A549 (cell line): ENCODE data around the gene PTBP1. TPM values are rescaled to one million over a fixed set of nuclear protein-coding genes. Genes with fewer than 3 reads are reported as not detected.

Experiments
- ATAC-seq, 2 experiments: fragments of 200-7000 bp in 1 of 2; fragments of >200 bp in 1 of 2; cut with Nextera tagmentation in 1 of 2; cut with Tn5 transposase in 1 of 2; 3 replicates each; pipeline versions ENCODE4 v1.8.0 to v1.9.1; 2018 to 2020; ENCODE audit warnings: mild to moderate bottlenecking in 1 of 2, moderate library complexity in 1 of 2
- CTCF ChIA-PET: fragments of 300-600 bp; sonication (Branson Sonifier 250); formaldehyde crosslinking; extraction: SDS; loops from one replicate; lab custom pipeline; 2021; ENCODE audit warnings: antibody characterized with exemption, inconsistent platforms; lab: Yijun Ruan, JAX
- POLR2A ChIA-PET: fragments of 350-600 bp; formaldehyde crosslinking; extraction: SDS; loops from one replicate; lab custom pipeline; 2021; ENCODE audit warnings: antibody characterized with exemption, inconsistent platforms; lab: Yijun Ruan, JAX
- DNase-seq, 2 experiments: peaks; one replicate each; pipeline versions ENCODE4 v3.0.0 to v3.0.0-alpha.2; 2011 to 2016; ENCODE audit warnings: low read depth in 1 of 2, low spot score in 1 of 2
- FAIRE-seq: peaks from 2 replicates; lab custom pipeline; 2011; peaks lifted over from hg19 to GRCh38; lab: Jason Lieb, UNC
- H3K27ac ChIP-seq, 2 experiments: fragments of >200 bp; sonication (Bioruptor Twin); formaldehyde crosslinking; 3 replicates each; pipeline ENCODE4 v1.5.1; 2016 to 2017
- H3K4me1 ChIP-seq: fragments of >200 bp; sonication (Bioruptor Twin); formaldehyde crosslinking; 3 replicates; pipeline ENCODE4 v1.6.1; 2016
- H3K4me2 ChIP-seq: fragments of >200 bp; sonication (Bioruptor Twin); formaldehyde crosslinking; 3 replicates; pipeline ENCODE4 v1.6.1; 2016
- H3K4me3 ChIP-seq: fragments of >200 bp; sonication (Bioruptor Twin); formaldehyde crosslinking; 3 replicates; pipeline ENCODE4 v1.5.1; 2016
- H3K9me3 ChIP-seq: fragments of >200 bp; sonication (Bioruptor Twin); formaldehyde crosslinking; 3 replicates; pipeline ENCODE4 v1.6.1; 2016
- BHLHE40 ChIP-seq: IDR thresholded peaks from 2 replicates; pipeline ENCODE4 v1.6.1; 2012; ENCODE audit warnings: low read depth, low read length, inconsistent platforms
- CBX8 ChIP-seq: fragments of 200-600 bp; sonication (generic); IDR thresholded peaks from 2 replicates; pipeline ENCODE4 v1.6.1; 2016
- EHF ChIP-seq: fragments of 250-450 bp; sonication (Bioruptor Pico); IDR thresholded peaks from 2 replicates; pipeline ENCODE4 v1.5.0; 2020; ENCODE audit warnings: mild to moderate bottlenecking
- EP300 ChIP-seq, 2 experiments: fragments of >200 bp; sonication (Bioruptor Twin); formaldehyde crosslinking; IDR thresholded peaks; 2 replicates in 1 of 2; 3 replicates in 1 of 2; pipeline ENCODE4 v1.6.1; 2016 to 2017
- ESRRA ChIP-seq: fragments of 150-350 bp; IDR thresholded peaks from 2 replicates; pipeline ENCODE4 v1.6.1; 2014; ENCODE audit warnings: mild to moderate bottlenecking, low read length, borderline replicate concordance
- GATA3 ChIP-seq: IDR thresholded peaks from 2 replicates; pipeline ENCODE4 v1.6.1; 2012; ENCODE audit warnings: borderline replicate concordance
- HDAC2 ChIP-seq: fragments of 200-600 bp; sonication (generic); IDR thresholded peaks from 2 replicates; pipeline ENCODE4 v1.6.1; 2016
- HEYL ChIP-seq: fragments of 250-450 bp; sonication (Bioruptor Pico); IDR thresholded peaks from 2 replicates; pipeline ENCODE4 v1.8.0; 2021; ENCODE audit warnings: mild to moderate bottlenecking, moderate library complexity
- HOXB13 ChIP-seq: fragments of 250-450 bp; sonication (Bioruptor Pico); IDR thresholded peaks from 2 replicates; pipeline ENCODE4 v1.5.0; 2020; ENCODE audit warnings: low read depth, mild to moderate bottlenecking, moderate library complexity
- KDM1A ChIP-seq: fragments of 200-600 bp; sonication (generic); IDR thresholded peaks from 2 replicates; pipeline ENCODE4 v1.6.1; 2016; ENCODE audit warnings: low read depth, mild to moderate bottlenecking
- KDM5A ChIP-seq: fragments of 200-600 bp; sonication (generic); IDR thresholded peaks from 2 replicates; pipeline ENCODE4 v1.6.1; 2016; ENCODE audit warnings: antibody characterized with exemption, mild to moderate bottlenecking
- NFE2L2 ChIP-seq: fragments of 150-350 bp; conservative IDR thresholded peaks from 2 replicates; pipeline ENCODE4 v1.6.1; 2014; ENCODE audit warnings: low read length
- POLR2A ChIP-seq: IDR thresholded peaks from 2 replicates; pipeline ENCODE4 v1.6.1; 2012; ENCODE audit warnings: mild to moderate bottlenecking, low read length
- POLR2AphosphoS2 ChIP-seq: conservative IDR thresholded peaks from 2 replicates; pipeline ENCODE4 v1.6.1; 2012; ENCODE audit warnings: low read length, improper control_type of control experiment, inconsistent platforms
- RCOR1 ChIP-seq: fragments of 150-350 bp; IDR thresholded peaks from 2 replicates; pipeline ENCODE4 v1.6.1; 2014; ENCODE audit warnings: antibody characterized with exemption, low read length, low read depth
- SREBF2 ChIP-seq: fragments of 450-650 bp; IDR thresholded peaks from 2 replicates; pipeline ENCODE4 v1.6.1; 2014; ENCODE audit warnings: mild to moderate bottlenecking, moderate library complexity
- TFCP2L1 ChIP-seq: fragments of 250-450 bp; sonication (Bioruptor Pico); IDR thresholded peaks from 2 replicates; pipeline ENCODE4 v1.5.0; 2021; ENCODE audit warnings: mild to moderate bottlenecking
- ZC3H11A ChIP-seq: fragments of 450-650 bp; IDR thresholded peaks from 2 replicates; pipeline ENCODE4 v1.6.1; 2014; ENCODE audit warnings: antibody characterized with exemption, mild to moderate bottlenecking
- WGBS: methylation state at CpG from one replicate; pipeline ENCODE4 v1.1.6; 2017; ENCODE audit errors: missing lambda C conversion rate; 5-methylcytosine and 5-hydroxymethylcytosine counted together
- polyA plus RNA-seq, 4 experiments: library from polyadenylated mRNA; depleted of rRNA in 3 of 4; stranded (reverse); fragments of >200 nt; fragmentation: RNase III in 1 of 4; extraction: RNeasy Plus Mini Kit Qiagen cat#74134 plus additional on column Dnase treatment in 1 of 4; gene quantifications; 2 replicates in 3 of 4; 3 replicates in 1 of 4; pipeline ENCODE4 v1.2.3, GENCODE V29; 2011 to 2017
- TF ChIP-seq, protein P1 (sequence below): IDR thresholded peaks from 2 replicates; pipeline ENCODE4 v1.6.1; 2012; ENCODE audit warnings: low read depth, borderline replicate concordance
- TF ChIP-seq, protein P2 (sequence below): fragments of 450-650 bp; IDR thresholded peaks from 2 replicates; pipeline ENCODE4 v1.6.1; 2014; ENCODE audit warnings: antibody characterized with exemption
- TF ChIP-seq, protein P3 (sequence below): fragments of 250-450 bp; sonication (Bioruptor Pico); IDR thresholded peaks from 2 replicates; pipeline ENCODE4 v1.5.0; 2021; ENCODE audit warnings: mild to moderate bottlenecking, moderate library complexity, borderline replicate concordance
- TF ChIP-seq, protein P4 (sequence below): fragments of 200-600 bp; sonication (generic); IDR thresholded peaks from 2 replicates; pipeline ENCODE4 v1.6.1; 2016; ENCODE audit warnings: antibody characterized with exemption, mild to moderate bottlenecking, moderate library complexity
- TF ChIP-seq, protein P5 (sequence below): IDR thresholded peaks from 2 replicates; pipeline ENCODE4 v1.6.1; 2012
- TF ChIP-seq, protein P6 (sequence below): fragments of >200 bp; sonication (Bioruptor Twin); formaldehyde crosslinking; IDR thresholded peaks from 3 replicates; pipeline ENCODE4 v1.6.1; 2016

The PTBP1 gene
- polyA plus RNA-seq, 2 of the 4 experiments (the other 2 are of a cell fraction) = 144 to 264 TPM

DNA sequence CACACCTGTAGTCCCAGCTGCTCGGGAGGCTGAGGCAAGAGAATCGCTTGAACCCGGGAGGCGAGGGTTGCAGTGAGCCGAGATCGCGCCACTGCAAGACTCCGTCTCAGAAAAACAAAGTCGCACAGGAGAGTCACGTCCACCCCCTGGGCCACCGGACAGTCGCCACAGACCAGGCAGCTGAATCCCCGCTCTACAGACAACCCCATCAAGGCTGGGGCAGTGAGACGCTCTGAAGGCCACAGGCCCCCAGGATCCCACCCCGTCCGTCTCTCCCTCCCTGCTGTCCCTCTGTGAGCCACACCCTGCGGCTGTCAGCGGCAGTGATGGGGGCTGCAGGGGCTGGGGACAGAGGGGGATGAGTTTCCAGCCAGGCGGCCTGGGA, 15.5 kb upstream of the PTBP1 start:
- peaks cover 30% of the 10 kb centered on the region for H3K4me1 ChIP-seq
- DNase-seq (peak in 1 of 2 experiments; percentile 6), ATAC-seq (peak in 1 of 2 experiments; percentile 12; a peak in 3 of 6 replicates), FAIRE-seq (no peak)
- TF ChIP-seq ZC3H11A (no peak), EP300 (IDR thresholded peaks at IDR 0.05) (no peak), RCOR1 (no peak), SREBF2 (no peak), POLR2AphosphoS2 (no peak), CBX8 (no peak), TFCP2L1 (no peak), KDM1A (no peak), GATA3 (no peak)
- TF ChIP-seq, protein P1, sequence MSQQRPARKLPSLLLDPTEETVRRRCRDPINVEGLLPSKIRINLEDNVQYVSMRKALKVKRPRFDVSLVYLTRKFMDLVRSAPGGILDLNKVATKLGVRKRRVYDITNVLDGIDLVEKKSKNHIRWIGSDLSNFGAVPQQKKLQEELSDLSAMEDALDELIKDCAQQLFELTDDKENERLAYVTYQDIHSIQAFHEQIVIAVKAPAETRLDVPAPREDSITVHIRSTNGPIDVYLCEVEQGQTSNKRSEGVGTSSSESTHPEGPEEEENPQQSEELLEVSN = no peak
- TF ChIP-seq, protein P2, sequence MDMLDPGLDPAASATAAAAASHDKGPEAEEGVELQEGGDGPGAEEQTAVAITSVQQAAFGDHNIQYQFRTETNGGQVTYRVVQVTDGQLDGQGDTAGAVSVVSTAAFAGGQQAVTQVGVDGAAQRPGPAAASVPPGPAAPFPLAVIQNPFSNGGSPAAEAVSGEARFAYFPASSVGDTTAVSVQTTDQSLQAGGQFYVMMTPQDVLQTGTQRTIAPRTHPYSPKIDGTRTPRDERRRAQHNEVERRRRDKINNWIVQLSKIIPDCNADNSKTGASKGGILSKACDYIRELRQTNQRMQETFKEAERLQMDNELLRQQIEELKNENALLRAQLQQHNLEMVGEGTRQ = no peak
- WGBS = 70% methylated on average over 13 of the region's 19 CpGs
- ChIA-PET CTCF (interaction anchor here (1.0 to 3.0 kb wide), 2 partner anchors 12 to 17 kb away, joined by 5 to 12 read pairs; no protein-coding TSS in a partner anchor), POLR2A (interaction anchor here (1.4 kb wide), 1 partner anchor 29 kb away, joined by 9 read pairs; no protein-coding TSS in a partner anchor)
- H3K4me3 ChIP-seq = peak overlapping the region; percentile 58
- H3K9me3 ChIP-seq = no peaks in the 10 kb centered on the region
- peak overlapping the region; percentile 74 for H3K4me2 ChIP-seq
- H3K27ac ChIP-seq = peak overlapping the region; percentile 98 to 100

DNA sequence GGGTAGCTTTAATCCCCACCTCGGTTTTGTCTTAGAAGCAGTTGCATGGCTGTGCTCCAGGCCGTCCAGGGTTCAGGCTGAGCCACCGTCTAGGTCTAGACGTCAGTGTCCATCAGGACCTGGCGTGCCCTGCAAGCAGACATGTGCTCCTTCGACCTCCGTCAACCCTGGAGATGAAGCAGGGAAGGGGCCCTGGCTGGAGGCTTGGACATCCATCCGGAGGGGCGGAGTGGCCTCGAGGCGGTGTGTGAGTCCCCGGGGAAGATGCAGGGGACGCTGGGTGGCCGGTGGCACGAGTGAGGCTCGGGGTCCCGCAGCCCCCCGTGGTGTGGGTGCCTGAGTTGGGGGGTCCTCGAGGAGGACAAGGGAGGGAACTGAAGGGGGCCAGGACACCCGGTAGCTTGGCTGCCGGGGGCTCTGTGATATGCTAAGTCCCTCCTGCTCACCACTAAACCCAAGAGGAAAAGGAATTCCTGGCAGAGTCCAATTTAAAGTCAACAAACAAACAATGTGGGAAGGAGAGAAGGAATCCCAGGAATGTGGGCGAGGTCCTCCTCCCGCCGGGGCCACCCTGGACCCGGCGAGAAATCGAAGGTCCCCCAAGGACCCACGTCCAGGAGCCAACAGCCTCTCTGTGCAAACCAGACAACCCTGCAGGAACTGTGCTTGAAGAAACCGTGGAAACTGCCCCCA, 14.9 kb upstream of the PTBP1 start:
- H3K4me1 ChIP-seq = peaks cover 30% of the 10 kb centered on the region
- DNase-seq (peak; percentile 47 to 91), ATAC-seq (peak; percentile 86 to 92), FAIRE-seq (no peak)
- ChIA-PET POLR2A (interaction anchor here (1.4 kb wide), 1 partner anchor 30 kb away, joined by 9 read pairs; no protein-coding TSS in a partner anchor), CTCF (interaction anchor here (1.0 to 3.0 kb wide), 2 partner anchors 12 to 17 kb away, joined by 5 to 12 read pairs; no protein-coding TSS in a partner anchor)
- peak overlapping the region; percentile 98 to 100 for H3K27ac ChIP-seq
- H3K9me3 ChIP-seq = no peaks in the 10 kb centered on the region
- WGBS = under 1% methylated on average over 12 of the region's 29 CpGs
- peak overlapping the region; percentile 58 for H3K4me3 ChIP-seq
- H3K4me2 ChIP-seq = peak overlapping the region; percentile 74
- TF ChIP-seq, protein P1 = peak; percentile 81; the same call in 1 of the 2 replicates
- TF ChIP-seq EHF (CRISPR knock-in tag) = no peak
- TF ChIP-seq BHLHE40 = no peak
- TF ChIP-seq, protein P3, sequence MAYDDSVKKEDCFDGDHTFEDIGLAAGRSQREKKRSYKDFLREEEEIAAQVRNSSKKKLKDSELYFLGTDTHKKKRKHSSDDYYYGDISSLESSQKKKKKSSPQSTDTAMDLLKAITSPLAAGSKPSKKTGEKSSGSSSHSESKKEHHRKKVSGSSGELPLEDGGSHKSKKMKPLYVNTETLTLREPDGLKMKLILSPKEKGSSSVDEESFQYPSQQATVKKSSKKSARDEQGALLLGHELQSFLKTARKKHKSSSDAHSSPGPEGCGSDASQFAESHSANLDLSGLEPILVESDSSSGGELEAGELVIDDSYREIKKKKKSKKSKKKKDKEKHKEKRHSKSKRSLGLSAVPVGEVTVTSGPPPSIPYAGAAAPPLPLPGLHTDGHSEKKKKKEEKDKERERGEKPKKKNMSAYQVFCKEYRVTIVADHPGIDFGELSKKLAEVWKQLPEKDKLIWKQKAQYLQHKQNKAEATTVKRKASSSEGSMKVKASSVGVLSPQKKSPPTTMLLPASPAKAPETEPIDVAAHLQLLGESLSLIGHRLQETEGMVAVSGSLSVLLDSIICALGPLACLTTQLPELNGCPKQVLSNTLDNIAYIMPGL = no peak
- TF ChIP-seq, protein P2 = no peak
- no peak for TF ChIP-seq NFE2L2
- TF ChIP-seq ESRRA = no peak
- TF ChIP-seq GATA3 = peak; percentile 74; the same call in 1 of the 2 replicates
- TF ChIP-seq HDAC2 = no peak
- TF ChIP-seq, protein P4, sequence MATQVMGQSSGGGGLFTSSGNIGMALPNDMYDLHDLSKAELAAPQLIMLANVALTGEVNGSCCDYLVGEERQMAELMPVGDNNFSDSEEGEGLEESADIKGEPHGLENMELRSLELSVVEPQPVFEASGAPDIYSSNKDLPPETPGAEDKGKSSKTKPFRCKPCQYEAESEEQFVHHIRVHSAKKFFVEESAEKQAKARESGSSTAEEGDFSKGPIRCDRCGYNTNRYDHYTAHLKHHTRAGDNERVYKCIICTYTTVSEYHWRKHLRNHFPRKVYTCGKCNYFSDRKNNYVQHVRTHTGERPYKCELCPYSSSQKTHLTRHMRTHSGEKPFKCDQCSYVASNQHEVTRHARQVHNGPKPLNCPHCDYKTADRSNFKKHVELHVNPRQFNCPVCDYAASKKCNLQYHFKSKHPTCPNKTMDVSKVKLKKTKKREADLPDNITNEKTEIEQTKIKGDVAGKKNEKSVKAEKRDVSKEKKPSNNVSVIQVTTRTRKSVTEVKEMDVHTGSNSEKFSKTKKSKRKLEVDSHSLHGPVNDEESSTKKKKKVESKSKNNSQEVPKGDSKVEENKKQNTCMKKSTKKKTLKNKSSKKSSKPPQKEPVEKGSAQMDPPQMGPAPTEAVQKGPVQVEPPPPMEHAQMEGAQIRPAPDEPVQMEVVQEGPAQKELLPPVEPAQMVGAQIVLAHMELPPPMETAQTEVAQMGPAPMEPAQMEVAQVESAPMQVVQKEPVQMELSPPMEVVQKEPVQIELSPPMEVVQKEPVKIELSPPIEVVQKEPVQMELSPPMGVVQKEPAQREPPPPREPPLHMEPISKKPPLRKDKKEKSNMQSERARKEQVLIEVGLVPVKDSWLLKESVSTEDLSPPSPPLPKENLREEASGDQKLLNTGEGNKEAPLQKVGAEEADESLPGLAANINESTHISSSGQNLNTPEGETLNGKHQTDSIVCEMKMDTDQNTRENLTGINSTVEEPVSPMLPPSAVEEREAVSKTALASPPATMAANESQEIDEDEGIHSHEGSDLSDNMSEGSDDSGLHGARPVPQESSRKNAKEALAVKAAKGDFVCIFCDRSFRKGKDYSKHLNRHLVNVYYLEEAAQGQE = no peak
- no peak for TF ChIP-seq KDM5A
- 0 out of 2 replicates have a peak, but pooled peaks have one; percentile 30 for TF ChIP-seq TFCP2L1
- no peak for TF ChIP-seq HEYL (CRISPR knock-in tag)
- TF ChIP-seq, protein P5, sequence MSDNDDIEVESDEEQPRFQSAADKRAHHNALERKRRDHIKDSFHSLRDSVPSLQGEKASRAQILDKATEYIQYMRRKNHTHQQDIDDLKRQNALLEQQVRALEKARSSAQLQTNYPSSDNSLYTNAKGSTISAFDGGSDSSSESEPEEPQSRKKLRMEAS = peak; percentile 86
- TF ChIP-seq, protein P6, sequence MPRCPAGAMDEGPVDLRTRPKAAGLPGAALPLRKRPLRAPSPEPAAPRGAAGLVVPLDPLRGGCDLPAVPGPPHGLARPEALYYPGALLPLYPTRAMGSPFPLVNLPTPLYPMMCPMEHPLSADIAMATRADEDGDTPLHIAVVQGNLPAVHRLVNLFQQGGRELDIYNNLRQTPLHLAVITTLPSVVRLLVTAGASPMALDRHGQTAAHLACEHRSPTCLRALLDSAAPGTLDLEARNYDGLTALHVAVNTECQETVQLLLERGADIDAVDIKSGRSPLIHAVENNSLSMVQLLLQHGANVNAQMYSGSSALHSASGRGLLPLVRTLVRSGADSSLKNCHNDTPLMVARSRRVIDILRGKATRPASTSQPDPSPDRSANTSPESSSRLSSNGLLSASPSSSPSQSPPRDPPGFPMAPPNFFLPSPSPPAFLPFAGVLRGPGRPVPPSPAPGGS = peak; percentile 38; the same call in 1 of the 3 replicates
- TF ChIP-seq EP300 (IDR thresholded peaks at IDR 0.05) = peak; percentile 69 to 75; a peak in 3 of 5 replicates
- no peak; the same call in 1 of the 2 replicates for TF ChIP-seq POLR2A
- peak; percentile 85 for TF ChIP-seq HOXB13 (CRISPR knock-in tag)
